ENCODE data around the gene TEX264.

DNA sequence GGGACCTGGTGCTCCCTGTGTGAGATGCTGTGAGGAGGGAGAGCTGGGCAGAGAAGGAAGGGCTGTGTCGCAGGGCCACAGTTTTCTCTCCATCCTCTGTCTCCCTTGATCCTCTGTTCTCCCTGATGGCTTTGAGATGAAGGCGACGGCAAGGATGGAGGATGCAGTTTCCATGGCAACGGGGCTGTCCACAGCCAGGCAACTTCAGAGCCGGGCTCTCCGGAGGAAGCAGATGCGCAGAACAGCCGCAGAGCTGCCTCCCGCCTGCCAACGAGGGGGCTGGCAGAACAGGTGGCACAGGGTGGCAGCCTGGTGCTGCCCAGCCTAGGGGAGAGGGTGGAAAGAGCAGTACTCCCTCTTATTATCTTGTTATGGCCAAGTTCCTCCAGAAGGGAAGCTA, 25.9 kb downstream of the TEX264 start:
- TF ChIP-seq, protein P1, sequence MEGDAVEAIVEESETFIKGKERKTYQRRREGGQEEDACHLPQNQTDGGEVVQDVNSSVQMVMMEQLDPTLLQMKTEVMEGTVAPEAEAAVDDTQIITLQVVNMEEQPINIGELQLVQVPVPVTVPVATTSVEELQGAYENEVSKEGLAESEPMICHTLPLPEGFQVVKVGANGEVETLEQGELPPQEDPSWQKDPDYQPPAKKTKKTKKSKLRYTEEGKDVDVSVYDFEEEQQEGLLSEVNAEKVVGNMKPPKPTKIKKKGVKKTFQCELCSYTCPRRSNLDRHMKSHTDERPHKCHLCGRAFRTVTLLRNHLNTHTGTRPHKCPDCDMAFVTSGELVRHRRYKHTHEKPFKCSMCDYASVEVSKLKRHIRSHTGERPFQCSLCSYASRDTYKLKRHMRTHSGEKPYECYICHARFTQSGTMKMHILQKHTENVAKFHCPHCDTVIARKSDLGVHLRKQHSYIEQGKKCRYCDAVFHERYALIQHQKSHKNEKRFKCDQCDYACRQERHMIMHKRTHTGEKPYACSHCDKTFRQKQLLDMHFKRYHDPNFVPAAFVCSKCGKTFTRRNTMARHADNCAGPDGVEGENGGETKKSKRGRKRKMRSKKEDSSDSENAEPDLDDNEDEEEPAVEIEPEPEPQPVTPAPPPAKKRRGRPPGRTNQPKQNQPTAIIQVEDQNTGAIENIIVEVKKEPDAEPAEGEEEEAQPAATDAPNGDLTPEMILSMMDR (IDR thresholded peaks at IDR 0.05; ENCODE audit: insufficient read depth, low read depth, low read length), result no peak
- no peak for TF ChIP-seq EZH2 (IDR thresholded peaks at IDR 0.05; ENCODE audit: insufficient read depth, low read length)
